Neutrophil (primary cell): ENCODE data around the gene EIF4EBP2.

Experiments used
- H3K27ac ChIP-seq: fragments of 200-600 bp; sonication (generic); 2 replicates; pipeline ENCODE4 v1.5.1; 2016; ENCODE audit warnings: mild to moderate bottlenecking, moderate library complexity
- H3K27me3 ChIP-seq: fragments of 200-600 bp; sonication (generic); 2 replicates; pipeline ENCODE4 v1.6.0; 2016; ENCODE audit warnings: mild to moderate bottlenecking
- H3K36me3 ChIP-seq: fragments of 200-600 bp; sonication (generic); 2 replicates; pipeline ENCODE4 v1.5.1; 2017
- H3K4me1 ChIP-seq, 2 experiments: fragments of 200-600 bp in 1 of 2; sonication (generic) in 1 of 2; 1 replicate in 1 of 2; 2 replicates in 1 of 2; pipeline versions ENCODE4 v1.5.1 to v1.6.1; 2013 to 2016; ENCODE audit warnings: low read depth in 1 of 2, low read length in 1 of 2, mild to moderate bottlenecking in 1 of 2, moderate library complexity in 1 of 2; ENCODE audit not compliant: control insufficient read depth in 1 of 2, insufficient read depth in 1 of 2
- H3K4me3 ChIP-seq, 2 experiments: fragments of 200-600 bp in 1 of 2; sonication (generic) in 1 of 2; 1 replicate in 1 of 2; 2 replicates in 1 of 2; pipeline ENCODE4 v1.5.1; 2013 to 2016; ENCODE audit warnings: low read depth in 1 of 2, low read length in 1 of 2, mild to moderate bottlenecking in 1 of 2, moderate library complexity in 1 of 2
- H3K9me3 ChIP-seq: fragments of 200-600 bp; sonication (generic); 2 replicates; pipeline ENCODE4 v1.5.1; 2016
- CTCF ChIP-seq: fragments of 200-600 bp; sonication (generic); IDR thresholded peaks from 2 replicates; pipeline ENCODE4 v1.5.1; 2016; ENCODE audit warnings: antibody characterized with exemption

EIF4EBP2 gene

GRCh38 chr10:70461397-70462348 lies 57.7 kb downstream of the EIF4EBP2 start:
- no peak overlapping the region for H3K27ac ChIP-seq
- H3K4me3 ChIP-seq, result no peak overlapping the region
- H3K4me1 ChIP-seq, result no peaks in the 10 kb centered on the region
- no peaks in the 10 kb centered on the region for H3K9me3 ChIP-seq
- no peaks in the 10 kb centered on the region for H3K36me3 ChIP-seq
- H3K27me3 ChIP-seq, result peaks cover 48% of the 10 kb centered on the region
- no peak for TF ChIP-seq CTCF

- H3K27ac ChIP-seq, result no peak overlapping the region
- H3K27me3 ChIP-seq, result peaks cover 40% of the 10 kb centered on the region
- no peak for TF ChIP-seq CTCF
- H3K4me1 ChIP-seq, result no peaks in the 10 kb centered on the region
- no peaks in the 10 kb centered on the region for H3K9me3 ChIP-seq
- H3K4me3 ChIP-seq, result no peak overlapping the region
- H3K36me3 ChIP-seq, result no peaks in the 10 kb centered on the region
Observed at GRCh38 chr10:70462349-70462984, 58.5 kb downstream of the EIF4EBP2 start.

- no peak for TF ChIP-seq CTCF
- H3K27me3 ChIP-seq, result peaks cover 12% of the 10 kb centered on the region
- H3K36me3 ChIP-seq, result no peaks in the 10 kb centered on the region
- no peak overlapping the region for H3K27ac ChIP-seq
- H3K4me3 ChIP-seq, result no peak overlapping the region
- no peaks in the 10 kb centered on the region for H3K4me1 ChIP-seq
- H3K9me3 ChIP-seq, result no peaks in the 10 kb centered on the region
Observed at GRCh38 chr10:70465278-70465677, 61.3 kb downstream of the EIF4EBP2 start.

GRCh38 chr10:70465832-70466231 lies 61.9 kb downstream of the EIF4EBP2 start:
- Histone ChIP-seq H3K27me3 (peaks cover 6% of the 10 kb centered on the region), H3K9me3 (no peaks in the 10 kb centered on the region), H3K36me3 (no peaks in the 10 kb centered on the region), H3K27ac (no peak overlapping the region), H3K4me3 (no peak overlapping the region), H3K4me1 (no peaks in the 10 kb centered on the region)
- no peak for TF ChIP-seq CTCF

GRCh38 chr10:70466951-70467350 lies 63.0 kb downstream of the EIF4EBP2 start:
- Histone ChIP-seq H3K36me3 (no peaks in the 10 kb centered on the region), H3K27me3 (peaks cover 1% of the 10 kb centered on the region), H3K9me3 (no peaks in the 10 kb centered on the region), H3K4me1 (no peaks in the 10 kb centered on the region), H3K4me3 (no peak overlapping the region), H3K27ac (no peak overlapping the region)
- no peak for TF ChIP-seq CTCF
